ENCODE measurements around the gene VPS11.
"Not testable (repeated sequence)": the region's sequence is repeated elsewhere in the genome, so short reads cannot be mapped to it uniquely, and the experiment has no call there.

VPS11 gene

GRCh38 chr11:119038884-119039283 is 28.7 kb upstream of the VPS11 start:
- DNase-seq (ENCODE audit: low read depth) = no peak

- not testable (repeated sequence) for DNase-seq (ENCODE audit: low read depth)
Measured at GRCh38 chr11:119039471-119039870, 28.1 kb upstream of the VPS11 start.

GRCh38 chr11:119041821-119042514 is 25.6 kb upstream of the VPS11 start:
- DNase-seq (ENCODE audit: low read depth) = no peak

GRCh38 chr11:119042927-119043326 is 24.7 kb upstream of the VPS11 start:
- DNase-seq (ENCODE audit: low read depth) = no peak

- DNase-seq (ENCODE audit: low read depth) = no peak
Measured at GRCh38 chr11:119044708-119045107, 22.9 kb upstream of the VPS11 start.

- DNase-seq (ENCODE audit: low read depth) = no peak
Measured at GRCh38 chr11:119046489-119046888, 21.1 kb upstream of the VPS11 start.

GRCh38 chr11:119047205-119047604 is 20.4 kb upstream of the VPS11 start:
- DNase-seq (ENCODE audit: low read depth) = no peak

GRCh38 chr11:119048644-119049043 is 19.0 kb upstream of the VPS11 start:
- no peak for DNase-seq (ENCODE audit: low read depth)

- no peak for DNase-seq (ENCODE audit: low read depth)
Measured at GRCh38 chr11:119049081-119049480, 18.5 kb upstream of the VPS11 start.

- DNase-seq (ENCODE audit: low read depth) = no peak
Measured at GRCh38 chr11:119051440-119052162, 16.0 kb upstream of the VPS11 start.

GRCh38 chr11:119052163-119052814 is 15.3 kb upstream of the VPS11 start:
- DNase-seq (ENCODE audit: low read depth) = no peak

GRCh38 chr11:119054418-119054817 is 13.2 kb upstream of the VPS11 start:
- no peak for DNase-seq (ENCODE audit: low read depth)

- DNase-seq (ENCODE audit: low read depth) = peak; percentile 58
Measured at GRCh38 chr11:119055901-119056300, 11.7 kb upstream of the VPS11 start.

- DNase-seq (ENCODE audit: low read depth) = peak; percentile 27
Measured at GRCh38 chr11:119056421-119056999, 11.1 kb upstream of the VPS11 start.

GRCh38 chr11:119057000-119057769 is 10.4 kb upstream of the VPS11 start, which contains the start of gene HYOU1:
HYOU1 (minus strand) TSS chr11:119057205; CDS start chr11:119056160, 1,045 bp downstream.
- peak; percentile 98 for DNase-seq (ENCODE audit: low read depth)

- DNase-seq (ENCODE audit: low read depth) = not testable (repeated sequence)
Measured at GRCh38 chr11:119059128-119059527, 8.5 kb upstream of the VPS11 start.

- DNase-seq (ENCODE audit: low read depth) = no peak
Measured at GRCh38 chr11:119061256-119061655, 6.4 kb upstream of the VPS11 start.

GRCh38 chr11:119062779-119063178 is 4.8 kb upstream of the VPS11 start:
- peak; percentile 44 for DNase-seq (ENCODE audit: low read depth)

- peak; percentile 65 for DNase-seq (ENCODE audit: low read depth)
Measured at GRCh38 chr11:119065369-119065768, 2.2 kb upstream of the VPS11 start.

- DNase-seq (ENCODE audit: low read depth) = no peak
Measured at GRCh38 chr11:119077839-119078238, 10.2 kb downstream of the VPS11 start.

GRCh38 chr11:119078675-119079420 is 11.2 kb downstream of the VPS11 start:
- no peak for DNase-seq (ENCODE audit: low read depth)
